IPS DF 6.9 (cell line): ENCODE results near the gene MYBPC2.

Source experiments
- DNase-seq: peaks from one replicate; pipeline ENCODE4 v3.0.0-alpha.2; 2013; ENCODE audit warnings: low read depth, low spot score
- H3K27ac ChIP-seq: one replicate; pipeline ENCODE4 v1.5.1; 2013; ENCODE audit warnings: low read length, control low read depth
- H3K27me3 ChIP-seq: 2 replicates; pipeline ENCODE4 v1.6.1; 2013; ENCODE audit warnings: mild to moderate bottlenecking, low read length; ENCODE audit not compliant: control insufficient read depth, insufficient read depth
- H3K36me3 ChIP-seq: 2 replicates; pipeline ENCODE4 v1.6.1; 2013; ENCODE audit warnings: low read length; ENCODE audit not compliant: control insufficient read depth, insufficient read depth
- H3K4me1 ChIP-seq: 2 replicates; pipeline ENCODE4 v1.6.1; 2013; ENCODE audit warnings: low read length; ENCODE audit not compliant: control insufficient read depth, insufficient read depth
- H3K4me3 ChIP-seq: 2 replicates; pipeline ENCODE4 v1.5.1; 2013; ENCODE audit warnings: mild to moderate bottlenecking, low read length
- H3K9me3 ChIP-seq: 2 replicates; pipeline ENCODE4 v1.6.1; 2013; ENCODE audit warnings: low read length, inconsistent platforms; ENCODE audit not compliant: control insufficient read depth, insufficient read depth
- WGBS: extraction: QIAGEN DNeasy Blood & Tissue Kit; methylation state at CpG from one replicate; pipeline ENCODE4 v1.1.7; 2013; ENCODE audit warnings: mixed read lengths, missing lambda C conversion rate; ENCODE audit not compliant: insufficient read length, insufficient coverage; 5-methylcytosine and 5-hydroxymethylcytosine counted together

MYBPC2 gene

GRCh38 chr19:50492303-50493052 is 59.8 kb downstream of the MYBPC2 start:
- Histone ChIP-seq H3K4me1 (no peaks in the 10 kb centered on the region; the same call in 1 of the 2 replicates), H3K27me3 (no peaks in the 10 kb centered on the region), H3K4me3 (no peak overlapping the region), H3K27ac (no peak overlapping the region), H3K9me3 (peaks cover 5% of the 10 kb centered on the region), H3K36me3 (no peaks in the 10 kb centered on the region)
- no peak for DNase-seq
- no CpG with 5 or more reads among the region's 12 CpGs for WGBS

GRCh38 chr19:50493171-50493570 is 60.5 kb downstream of the MYBPC2 start:
- Histone ChIP-seq H3K36me3 (no peaks in the 10 kb centered on the region), H3K27me3 (no peaks in the 10 kb centered on the region), H3K9me3 (peaks cover 5% of the 10 kb centered on the region), H3K27ac (no peak overlapping the region), H3K4me3 (no peak overlapping the region), H3K4me1 (no peaks in the 10 kb centered on the region; the same call in 1 of the 2 replicates)
- DNase-seq = no peak
- no CpG with 5 or more reads among the region's 8 CpGs for WGBS

- Histone ChIP-seq H3K27ac (no peak overlapping the region), H3K9me3 (peaks cover 5% of the 10 kb centered on the region), H3K4me1 (no peaks in the 10 kb centered on the region; the same call in 1 of the 2 replicates), H3K4me3 (no peak overlapping the region), H3K27me3 (no peaks in the 10 kb centered on the region), H3K36me3 (no peaks in the 10 kb centered on the region)
- DNase-seq = no peak
- WGBS = no CpG with 5 or more reads among the region's 7 CpGs
Measured at GRCh38 chr19:50494186-50495019, 61.7 kb downstream of the MYBPC2 start.

GRCh38 chr19:50495020-50495531 is 62.4 kb downstream of the MYBPC2 start:
- no peaks in the 10 kb centered on the region; the same call in 1 of the 2 replicates for H3K4me1 ChIP-seq
- no CpG with 5 or more reads among the region's 5 CpGs for WGBS
- no peak overlapping the region for H3K4me3 ChIP-seq
- no peaks in the 10 kb centered on the region for H3K36me3 ChIP-seq
- no peak overlapping the region for H3K27ac ChIP-seq
- H3K27me3 ChIP-seq = no peaks in the 10 kb centered on the region; the same call in 1 of the 2 replicates
- no peak for DNase-seq
- H3K9me3 ChIP-seq = peaks cover 5% of the 10 kb centered on the region

GRCh38 chr19:50496189-50497021 is 63.7 kb downstream of the MYBPC2 start:
- peaks cover 5% of the 10 kb centered on the region for H3K9me3 ChIP-seq
- H3K27me3 ChIP-seq = no peaks in the 10 kb centered on the region; the same call in 1 of the 2 replicates
- peaks cover 4% of the 10 kb centered on the region; the same call in 1 of the 2 replicates for H3K4me1 ChIP-seq
- no CpG with 5 or more reads among the region's 30 CpGs for WGBS
- no peaks in the 10 kb centered on the region for H3K36me3 ChIP-seq
- no peak for DNase-seq
- H3K27ac ChIP-seq = no peak overlapping the region
- H3K4me3 ChIP-seq = no peak overlapping the region

GRCh38 chr19:50497022-50497405 is 64.3 kb downstream of the MYBPC2 start:
- Histone ChIP-seq H3K36me3 (no peaks in the 10 kb centered on the region), H3K4me3 (no peak overlapping the region), H3K4me1 (peaks cover 4% of the 10 kb centered on the region; the same call in 1 of the 2 replicates), H3K27ac (no peak overlapping the region), H3K27me3 (no peaks in the 10 kb centered on the region; the same call in 1 of the 2 replicates), H3K9me3 (peaks cover 5% of the 10 kb centered on the region)
- no peak for DNase-seq
- no CpG with 5 or more reads among the region's 8 CpGs for WGBS

GRCh38 chr19:50498219-50499056 is 65.7 kb downstream of the MYBPC2 start:
- Histone ChIP-seq H3K27ac (no peak overlapping the region), H3K9me3 (peaks cover 3% of the 10 kb centered on the region), H3K27me3 (no peaks in the 10 kb centered on the region; the same call in 1 of the 2 replicates), H3K36me3 (no peaks in the 10 kb centered on the region), H3K4me1 (peaks cover 4% of the 10 kb centered on the region; the same call in 1 of the 2 replicates), H3K4me3 (no peak overlapping the region)
- 100% methylated on average over 2 of the region's 11 CpGs for WGBS
- DNase-seq = no peak

GRCh38 chr19:50500060-50500752 is 67.5 kb downstream of the MYBPC2 start:
- no CpG with 5 or more reads among the region's 27 CpGs for WGBS
- Histone ChIP-seq H3K36me3 (no peaks in the 10 kb centered on the region), H3K27me3 (no peaks in the 10 kb centered on the region; the same call in 1 of the 2 replicates), H3K4me3 (no peak overlapping the region), H3K27ac (no peak overlapping the region), H3K9me3 (no peaks in the 10 kb centered on the region; the same call in 1 of the 2 replicates), H3K4me1 (peaks cover 4% of the 10 kb centered on the region; the same call in 1 of the 2 replicates)
- no peak for DNase-seq

GRCh38 chr19:50500753-50501151 is 68.1 kb downstream of the MYBPC2 start:
- WGBS = no CpG with 5 or more reads among the region's 10 CpGs
- Histone ChIP-seq H3K4me3 (no peak overlapping the region), H3K4me1 (peaks cover 4% of the 10 kb centered on the region; the same call in 1 of the 2 replicates), H3K9me3 (no peaks in the 10 kb centered on the region; the same call in 1 of the 2 replicates), H3K27me3 (no peaks in the 10 kb centered on the region; the same call in 1 of the 2 replicates), H3K27ac (no peak overlapping the region), H3K36me3 (no peaks in the 10 kb centered on the region)
- no peak for DNase-seq
